Esophagus squamous epithelium (tissue), 4 donors: ENCODE measurements around the gene JARID2.

Experiments used
- POLR2A ChIP-seq, 4 donors: fragments of 450-650 bp; IDR thresholded peaks; one replicate each; pipeline ENCODE4 v1.6.1; 2017; ENCODE audit warnings: antibody characterized with exemption in 4 of 4, mild to moderate bottlenecking in 4 of 4, moderate library complexity in 3 of 4
- TF ChIP-seq, protein P1 (sequence below), 6 experiments: fragments of 450-650 bp in 4 of 6; fragments of 200-600 bp in 2 of 6; sonication (generic) in 2 of 6; IDR thresholded peaks; one replicate each; pipeline ENCODE4 v1.5.1; 2016 to 2019; ENCODE audit warnings: antibody characterized with exemption in 6 of 6, mild to moderate bottlenecking in 4 of 6, moderate library complexity in 4 of 6

DNA sequence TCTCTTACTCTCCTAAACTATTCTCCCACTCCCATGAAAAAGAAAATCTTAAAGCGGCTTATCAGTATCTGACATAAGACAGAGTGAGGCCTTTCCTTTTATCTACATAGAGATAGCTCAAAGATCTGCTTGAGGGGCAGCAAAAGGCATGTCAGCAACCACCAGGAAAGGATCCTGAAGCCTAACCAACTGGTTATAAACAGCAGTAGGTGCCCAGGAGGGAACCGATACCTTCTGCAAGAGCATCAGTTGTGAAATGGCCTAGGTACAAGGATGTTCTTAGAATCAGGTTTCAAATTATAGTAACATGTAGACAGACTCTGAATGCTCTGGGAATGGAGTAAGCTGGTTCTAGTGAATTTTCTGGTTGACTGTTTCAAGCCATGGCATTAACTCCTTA lies 21.4 kb downstream of the JARID2 start:
- TF ChIP-seq POLR2A (IDR thresholded peaks at IDR 0.05): no peak
- TF ChIP-seq, protein P1, sequence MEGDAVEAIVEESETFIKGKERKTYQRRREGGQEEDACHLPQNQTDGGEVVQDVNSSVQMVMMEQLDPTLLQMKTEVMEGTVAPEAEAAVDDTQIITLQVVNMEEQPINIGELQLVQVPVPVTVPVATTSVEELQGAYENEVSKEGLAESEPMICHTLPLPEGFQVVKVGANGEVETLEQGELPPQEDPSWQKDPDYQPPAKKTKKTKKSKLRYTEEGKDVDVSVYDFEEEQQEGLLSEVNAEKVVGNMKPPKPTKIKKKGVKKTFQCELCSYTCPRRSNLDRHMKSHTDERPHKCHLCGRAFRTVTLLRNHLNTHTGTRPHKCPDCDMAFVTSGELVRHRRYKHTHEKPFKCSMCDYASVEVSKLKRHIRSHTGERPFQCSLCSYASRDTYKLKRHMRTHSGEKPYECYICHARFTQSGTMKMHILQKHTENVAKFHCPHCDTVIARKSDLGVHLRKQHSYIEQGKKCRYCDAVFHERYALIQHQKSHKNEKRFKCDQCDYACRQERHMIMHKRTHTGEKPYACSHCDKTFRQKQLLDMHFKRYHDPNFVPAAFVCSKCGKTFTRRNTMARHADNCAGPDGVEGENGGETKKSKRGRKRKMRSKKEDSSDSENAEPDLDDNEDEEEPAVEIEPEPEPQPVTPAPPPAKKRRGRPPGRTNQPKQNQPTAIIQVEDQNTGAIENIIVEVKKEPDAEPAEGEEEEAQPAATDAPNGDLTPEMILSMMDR (IDR thresholded peaks at IDR 0.05): no peak
